Ishikawa (cell line): ENCODE results near the gene SEPTIN5.

Experiments
- CREB1 ChIP-seq: IDR thresholded peaks from 2 replicates; pipeline ENCODE4 v1.6.1; 2012; ENCODE audit warnings: low read depth
- RAD21 ChIP-seq: IDR thresholded peaks from 2 replicates; pipeline ENCODE4 v1.6.1; 2012; ENCODE audit warnings: low read depth

- TF ChIP-seq RAD21, result no peak
- no peak for TF ChIP-seq CREB1
Observed at GRCh38 chr22:19680287-19680881, 33.9 kb upstream of the SEPTIN5 start.
